Kidney glomerular epithelial cell (primary cell): ENCODE results near the gene ZNF442.
"Not testable (repeated sequence)": the region's sequence is repeated elsewhere in the genome, so short reads cannot be mapped to it uniquely, and the experiment has no call there.

Experiments used
- DNase-seq: peaks from one replicate; lab custom pipeline; 2025; lab: John Stamatoyannopoulos, UW

ZNF442 gene

DNA sequence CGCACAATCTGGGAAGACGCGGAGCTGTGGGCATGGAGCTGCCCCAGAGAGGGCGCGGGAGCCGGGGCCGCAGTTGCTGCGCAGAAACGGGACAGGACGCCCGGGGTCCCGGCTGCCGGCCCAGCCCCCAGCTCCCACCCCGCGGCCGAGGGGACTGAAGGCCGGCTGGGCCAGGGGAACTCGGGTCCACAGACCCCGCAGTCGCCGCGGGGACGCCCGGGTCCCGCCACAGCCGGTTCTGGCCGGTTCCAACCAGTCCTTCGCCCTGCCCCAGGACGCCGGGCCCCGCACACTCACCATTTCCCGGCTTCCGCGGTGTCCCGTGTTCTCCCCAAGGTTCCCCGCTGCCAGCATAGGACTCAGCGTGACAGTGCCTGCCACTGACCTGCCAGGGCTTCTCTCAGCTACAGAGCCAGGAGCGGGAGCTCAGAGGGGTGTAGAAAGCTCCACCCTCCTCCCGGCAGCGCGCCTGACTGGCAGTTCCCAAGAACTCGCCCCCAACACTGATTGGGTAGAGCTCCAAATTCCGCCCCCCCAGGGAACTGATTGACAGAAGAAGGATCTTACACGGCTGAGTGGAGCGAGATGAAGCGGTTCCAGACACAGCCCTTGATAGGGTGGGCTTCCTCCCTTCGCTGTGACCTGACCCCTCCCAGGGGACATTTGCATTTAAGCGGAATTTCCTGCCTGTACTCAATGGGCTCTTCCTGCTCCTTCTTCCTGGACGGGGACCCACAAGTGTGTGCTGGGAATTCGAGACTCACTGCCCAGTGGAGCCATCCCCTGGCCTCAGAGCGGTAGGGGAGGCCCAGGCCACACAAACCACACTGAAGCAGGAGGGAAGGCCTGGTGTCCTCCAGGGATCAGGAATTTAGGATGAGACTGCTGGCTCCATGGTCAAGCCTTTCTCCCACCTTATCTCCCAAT lies at the start of gene ZNF442:
ZNF442 (minus strand) TSS at position 448 of the 927 bp plus-strand sequence. CDS start 2,052 bp downstream, outside the sequence.
- peak; percentile 87 for DNase-seq

DNA sequence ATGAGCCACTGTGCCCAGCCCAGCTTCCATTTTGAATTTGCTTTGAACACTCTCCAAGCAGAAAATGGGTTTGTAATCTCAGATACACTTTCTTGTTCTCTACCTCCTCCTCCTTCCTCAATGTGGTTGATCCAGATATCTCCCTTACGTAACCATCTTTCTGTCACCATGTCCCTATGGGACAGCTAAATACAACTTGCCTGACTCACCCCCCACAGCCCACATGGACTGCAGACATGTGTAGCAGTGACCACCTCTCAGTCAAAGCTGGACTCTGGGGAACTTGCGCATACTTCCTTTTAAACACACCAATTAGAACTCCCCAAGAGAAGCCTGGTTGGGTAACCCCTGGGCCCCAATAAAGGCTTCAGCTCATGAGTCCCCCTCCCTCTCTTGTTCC lies 46.4 kb upstream of the ZNF442 start:
- no peak for DNase-seq

- DNase-seq: peak; percentile 96
These were observed 35.4 kb upstream of the ZNF442 start, which contains the start of gene ZNF799 for GRCh38 chr19:12400633-12401502. Gene ZNF799, minus strand, starts transcription at chr19:12401271. Its CDS starts 201 bp downstream, at chr19:12401070.

- DNase-seq: peak; percentile 67
These were observed 34.6 kb upstream of the ZNF442 start for GRCh38 chr19:12399901-12400632.

DNA sequence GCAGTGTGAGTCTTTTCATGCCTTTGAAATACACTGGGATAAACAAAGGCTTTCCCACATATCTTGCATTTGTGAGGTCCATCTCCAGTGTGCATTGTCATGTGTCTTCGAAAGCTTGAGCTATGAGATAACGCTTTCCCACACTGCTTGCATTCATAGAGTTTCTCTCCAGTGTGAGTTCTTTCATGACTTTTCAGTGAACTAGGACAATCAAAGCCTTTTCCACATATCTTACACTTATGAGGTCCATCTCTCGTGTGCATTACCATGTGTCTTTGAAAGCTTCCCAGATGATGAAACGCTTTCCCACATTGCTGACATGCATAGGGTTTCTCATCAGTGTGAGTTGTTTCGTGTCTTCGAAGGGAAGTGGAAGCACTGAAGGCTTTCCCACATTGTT lies 25.7 kb upstream of the ZNF442 start:
- not testable (repeated sequence) for DNase-seq

DNA sequence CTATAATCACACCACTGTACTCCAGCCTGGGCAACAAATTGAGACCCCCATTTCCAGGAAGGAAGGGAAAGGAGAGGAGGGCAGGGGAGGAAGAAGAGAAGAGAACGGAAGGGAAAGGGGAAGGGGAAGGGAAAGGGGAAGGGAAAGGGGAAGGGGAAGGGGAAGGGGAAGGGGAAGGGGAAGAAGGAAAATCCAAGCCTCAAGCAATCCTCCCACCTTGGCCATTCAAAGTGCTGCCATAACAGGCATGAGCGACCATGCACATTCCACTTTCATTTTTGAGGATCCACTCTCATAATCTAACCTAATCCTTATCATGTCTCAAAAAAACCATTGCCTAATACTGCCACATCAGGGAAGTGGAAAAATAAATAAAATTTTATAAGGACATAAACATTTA lies 20.9 kb upstream of the ZNF442 start:
- DNase-seq: not testable (repeated sequence)

- DNase-seq: no peak
These were observed 14.9 kb upstream of the ZNF442 start for GRCh38 chr19:12380444-12380737.

DNA sequence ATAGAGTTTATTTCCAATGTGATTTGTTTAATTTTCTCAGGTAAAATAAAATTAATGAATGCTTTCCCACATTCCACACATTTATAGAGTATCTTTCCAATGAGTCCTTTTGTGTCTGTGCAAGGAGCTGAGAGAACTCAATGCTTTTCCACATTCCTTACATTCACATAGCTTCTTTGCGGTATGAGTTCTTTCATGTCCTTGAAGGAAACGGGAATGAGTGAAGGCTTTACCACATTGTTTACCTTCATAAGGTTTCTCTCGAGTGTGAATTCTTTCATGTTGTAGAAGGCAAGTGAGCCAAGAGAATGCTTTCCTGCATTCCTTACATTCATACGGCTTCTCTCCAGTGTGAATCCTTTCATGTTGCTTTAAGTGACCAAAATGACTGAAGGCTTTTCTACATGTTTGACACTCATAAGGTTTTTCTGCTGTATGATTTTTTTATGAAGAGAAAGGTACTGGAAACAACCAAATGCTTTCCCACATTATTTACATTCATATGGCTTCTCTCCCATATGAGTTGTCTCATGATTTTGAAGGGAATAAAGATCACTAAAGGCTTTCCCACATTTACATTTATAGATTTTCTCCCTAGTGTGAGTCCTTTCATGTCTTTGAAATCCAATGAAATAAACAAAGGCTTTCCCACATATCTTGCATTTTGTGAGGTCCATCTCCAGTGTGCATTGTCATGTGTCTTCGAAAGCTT lies 14.4 kb upstream of the ZNF442 start:
- DNase-seq: no peak

DNA sequence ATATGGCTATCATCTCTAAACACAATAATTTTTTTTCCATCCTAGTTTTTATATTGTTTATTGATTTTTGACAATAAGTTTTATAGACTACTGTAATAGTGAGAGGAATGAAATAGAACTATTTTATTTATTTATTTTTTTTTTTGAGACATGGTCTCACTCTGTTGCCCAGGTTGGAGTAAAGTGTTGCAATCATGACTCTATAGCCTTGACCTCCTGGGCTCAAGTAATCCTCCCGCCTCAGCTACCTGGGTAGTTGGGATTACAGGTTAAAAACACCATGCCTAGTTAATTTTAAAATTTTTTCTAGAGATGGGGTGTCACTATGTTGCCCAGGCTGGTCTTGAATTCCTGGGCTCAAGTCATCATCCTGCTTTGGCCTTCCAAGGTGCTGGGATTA lies 8.5 kb upstream of the ZNF442 start:
- no peak for DNase-seq

DNA sequence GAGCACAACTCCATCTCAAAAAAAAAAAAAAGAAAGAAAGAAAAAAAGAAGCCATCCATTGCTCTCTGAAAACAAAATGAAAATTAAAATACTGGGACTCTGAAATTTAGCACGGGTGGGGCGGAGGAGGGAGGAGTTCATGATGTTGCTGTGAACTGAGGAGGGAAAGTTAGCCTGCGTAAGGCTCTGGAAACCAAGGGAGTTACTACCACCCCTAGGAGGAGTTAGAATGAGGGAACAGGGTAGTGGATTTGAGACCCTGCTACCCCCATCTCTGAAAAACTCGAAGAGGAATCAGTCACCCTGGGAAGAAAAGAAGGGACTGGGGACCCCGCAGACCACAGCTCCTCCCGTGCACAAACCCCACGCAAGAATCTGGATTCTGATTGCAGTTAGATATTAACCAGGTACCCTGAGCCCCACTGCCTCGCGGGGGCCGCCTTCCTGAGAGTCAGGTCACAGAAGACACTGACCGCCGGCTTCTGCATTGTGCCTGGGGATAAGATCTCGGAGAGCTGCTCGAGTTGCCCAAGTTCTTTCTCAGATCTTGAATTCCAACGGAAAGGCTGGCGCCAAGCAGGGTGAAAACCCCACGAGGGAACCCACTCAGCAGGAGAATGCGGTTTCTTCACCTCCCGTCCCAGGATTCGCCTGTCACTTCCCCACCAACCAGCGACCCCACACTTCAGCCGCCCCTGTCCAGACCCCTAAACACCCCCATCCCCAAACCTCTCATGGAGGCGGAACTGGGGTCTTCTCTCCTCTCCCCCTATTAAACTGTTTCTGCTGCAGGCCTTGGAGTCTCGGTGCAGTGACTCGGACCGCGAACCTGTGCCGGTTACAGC lies 870 bp downstream of the ZNF442 start:
- DNase-seq: no peak

DNA sequence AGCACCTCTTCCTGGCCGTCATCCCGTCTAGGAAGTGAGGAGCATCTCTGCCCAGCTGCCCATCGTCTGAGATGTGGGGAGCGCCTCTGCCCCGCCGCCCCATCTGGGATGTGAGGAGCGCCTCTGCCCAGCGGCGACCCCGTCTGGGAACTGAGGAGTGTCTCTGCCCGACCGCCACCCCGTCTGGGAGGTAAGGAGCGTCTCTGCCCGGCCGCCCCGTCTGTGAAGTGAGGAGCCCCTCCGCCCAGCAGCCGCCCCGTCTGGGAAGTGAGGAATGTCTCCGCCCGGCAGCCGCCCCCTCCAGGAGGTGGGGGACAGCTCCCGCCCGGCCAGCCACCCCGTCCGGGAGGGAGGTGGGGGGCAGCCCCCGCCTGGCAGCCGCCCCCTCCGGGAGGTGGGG lies 3.2 kb downstream of the ZNF442 start:
- not testable (repeated sequence) for DNase-seq

DNA sequence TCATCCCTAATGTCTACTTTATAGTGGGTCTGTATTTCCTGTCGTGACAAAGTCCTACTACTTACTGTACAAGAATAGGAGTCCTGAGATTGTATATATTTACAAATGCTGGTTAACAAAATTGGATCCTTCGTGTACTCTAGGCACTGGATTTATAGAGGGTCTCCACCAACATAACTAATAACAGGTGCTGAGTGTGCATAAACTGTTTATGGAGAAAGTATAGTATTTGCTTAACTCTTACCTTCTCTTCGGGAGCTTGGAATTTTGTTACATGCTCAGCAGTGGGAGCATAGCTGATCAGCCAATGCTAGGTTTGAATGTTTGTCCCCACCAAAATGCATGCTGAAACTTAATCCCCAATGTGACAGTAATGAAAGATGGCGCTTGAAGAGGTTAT lies 12.1 kb downstream of the ZNF442 start:
- DNase-seq: no peak

- DNase-seq: no peak
These were observed 14.6 kb downstream of the ZNF442 start for GRCh38 chr19:12350890-12351197.

- no peak for DNase-seq
These were observed 15.1 kb downstream of the ZNF442 start for GRCh38 chr19:12350185-12350889.

DNA sequence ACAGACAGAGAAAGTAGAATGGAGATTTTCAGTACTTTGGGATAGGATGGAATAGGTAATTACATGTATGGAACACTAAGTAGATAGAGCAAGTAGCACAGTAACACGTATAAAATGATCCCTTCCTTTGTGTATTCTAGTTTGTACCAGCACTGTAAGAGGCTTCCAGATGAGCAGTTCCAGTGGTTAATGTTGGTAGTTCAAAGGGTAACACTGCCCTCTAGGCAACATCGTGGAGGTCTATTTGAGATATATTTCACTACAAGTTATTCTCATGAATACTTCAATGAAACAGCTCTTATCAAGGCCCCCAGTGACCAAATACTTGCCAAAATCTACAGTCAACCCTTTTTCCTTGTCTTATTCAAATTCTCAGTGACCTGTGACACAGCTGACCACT lies 18.6 kb downstream of the ZNF442 start:
- no peak for DNase-seq

DNA sequence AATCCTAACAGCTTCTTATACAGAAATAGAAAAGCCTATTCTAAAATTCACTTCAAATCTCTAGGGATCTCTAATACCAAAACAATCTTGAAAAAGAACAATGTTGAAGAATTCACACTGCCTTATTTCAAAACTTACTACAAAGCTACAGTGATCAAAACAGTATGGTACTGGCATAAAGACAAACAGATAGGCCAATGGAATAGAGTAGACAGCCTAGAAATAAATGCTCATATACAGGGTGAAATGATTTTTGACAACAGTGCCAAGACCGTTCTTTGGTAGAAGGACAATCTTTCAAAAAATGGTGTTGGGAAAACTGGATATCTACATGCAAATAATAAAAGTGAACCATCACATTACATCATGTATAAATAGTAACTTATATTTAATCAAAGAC lies 20.3 kb downstream of the ZNF442 start:
- DNase-seq: no peak

DNA sequence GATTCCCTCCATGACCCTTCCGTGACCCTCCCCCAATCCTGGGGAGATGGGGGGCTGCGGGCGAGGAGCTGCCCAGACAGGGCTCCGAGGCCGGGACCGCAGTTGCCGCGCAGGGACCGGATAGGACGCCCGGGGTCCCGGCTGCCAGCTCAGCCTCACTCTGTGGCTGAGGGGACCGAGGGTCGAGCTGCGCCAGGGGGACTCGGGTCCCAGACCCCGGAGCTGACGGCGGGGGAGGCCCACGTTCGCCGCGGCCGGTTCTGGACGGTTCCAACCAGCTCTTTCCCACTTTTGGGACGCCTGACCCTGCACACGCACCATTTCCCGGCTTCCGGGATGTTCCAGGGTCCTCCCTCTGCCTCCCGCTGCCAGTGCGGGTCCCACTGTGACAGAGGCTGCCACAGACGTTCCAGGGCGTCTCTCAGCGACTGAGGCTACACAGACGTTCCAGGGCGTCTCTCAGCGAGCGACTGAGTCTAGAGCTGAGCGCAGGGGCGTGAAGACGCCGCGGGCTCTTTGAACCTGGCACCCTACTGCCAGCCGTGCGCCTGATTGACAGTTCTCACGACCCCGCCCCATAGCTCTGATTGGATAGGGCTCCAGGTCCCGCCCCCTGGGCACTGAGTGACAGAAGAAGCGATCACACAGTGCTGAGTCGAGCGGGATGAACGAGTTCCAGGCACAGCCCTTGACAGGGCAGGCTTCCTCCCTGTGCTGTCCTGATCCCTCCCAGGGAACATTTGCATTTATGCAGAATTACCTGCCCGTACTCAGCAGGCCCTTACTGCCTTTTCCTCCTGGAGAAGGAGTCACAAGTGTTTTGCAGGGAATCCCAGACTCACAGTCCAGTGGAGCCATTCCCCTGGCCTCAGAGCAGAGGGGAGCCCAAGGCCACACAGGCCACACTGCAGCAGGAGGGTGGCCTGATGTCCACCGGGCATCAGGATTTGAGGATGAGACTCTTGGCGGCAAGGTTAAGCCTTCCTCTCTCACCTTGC lies 32.0 kb downstream of the ZNF442 start, which contains the start of gene ZNF563:
ZNF563 (minus strand) TSS at position 472 of the 998 bp plus-strand sequence; CDS start at position 321, 151 bp downstream.
- peak; percentile 88 for DNase-seq

GRCh38 chr19:12331211-12331941 lies 34.1 kb downstream of the ZNF442 start:
- peak; percentile 3 for DNase-seq
